Pancreas (tissue), 10 donors: Measurements from ENCODE around the gene SLC36A2. TPM values are rescaled to one million over a fixed set of nuclear protein-coding genes. Genes with fewer than 3 reads are reported as not detected.
"Not testable (repeated sequence)": the region's sequence is repeated elsewhere in the genome, so short reads cannot be mapped to it uniquely, and the experiment has no call there.

ENCODE experiments used
- ATAC-seq, 4 donors: fragments of 200-7000 bp; cut with Tn5 transposase; one replicate each; pipeline versions ENCODE4 v1.8.0 to v1.9.1; 2020; ENCODE audit warnings: mild to moderate bottlenecking in 4 of 4, moderate library complexity in 4 of 4
- DNase-seq, 6 donors: peaks; one replicate each; pipeline ENCODE4 v3.0.0-alpha.2; 2020
- FAIRE-seq: peaks from 2 replicates; lab custom pipeline; 2012; peaks lifted over from hg19 to GRCh38; lab: Jason Lieb, UNC
- H3K27ac ChIP-seq, 4 donors: fragments of 200-600 bp; sonication (generic); 1 replicate in 3 of 4; 2 replicates in 1 of 4; pipeline versions ENCODE4 v1.5.0 to v1.8.0; 2020
- H3K27me3 ChIP-seq, 4 donors: fragments of 200-600 bp; one replicate each; pipeline ENCODE4 v1.8.0; 2021
- H3K36me3 ChIP-seq, 3 donors: fragments of 200-600 bp; sonication (generic) in 1 of 3; one replicate each; pipeline versions ENCODE4 v1.5.0 to v1.8.0; 2020 to 2021
- H3K4me1 ChIP-seq, 3 donors: fragments of 200-600 bp; one replicate each; pipeline ENCODE4 v1.8.0; 2021
- H3K4me3 ChIP-seq, 4 donors: fragments of 200-600 bp; sonication (generic) in 2 of 4; one replicate each; pipeline versions ENCODE4 v1.5.0 to v1.8.0; 2020 to 2021
- H3K9me3 ChIP-seq, 4 donors: fragments of 200-600 bp; one replicate each; pipeline ENCODE4 v1.8.0; 2021
- WGBS, 2 donors: extraction: QIAGEN DNeasy Blood & Tissue Kit; methylation state at CpG; one replicate each; pipeline ENCODE4 v1.1.7; 2013; 5-methylcytosine and 5-hydroxymethylcytosine counted together
- intact Hi-C, 3 donors: fragments of 100-400 bp; cut with DNase I; formaldehyde crosslinking; loops; one replicate each; pipeline versions ENCODE4 v1.11.1 to v1.14.2; 2022
- polyA plus RNA-seq, 2 donors: library from polyadenylated mRNA; stranded (reverse); fragments of 200-250 nt; gene quantifications; one replicate each; pipeline ENCODE4 v1.2.3, GENCODE V29; 2013
- total RNA-seq, 6 donors: library from RNA; stranded (reverse); fragmentation: NEBNext Ultra II Directional in 4 of 6; extraction: Animal tissue kit (Norgen Biotek cat#: 25700) in 4 of 6; gene quantifications; one replicate each; pipeline versions ENCODE4 v1.2.1 to v1.2.4, GENCODE V29; 2021 to 2023
- TF ChIP-seq, protein P1 (sequence below), 4 donors: fragments of 200-600 bp; sonication (generic) in 3 of 4; IDR thresholded peaks; one replicate each; pipeline versions ENCODE4 v1.5.0 to v1.8.0; 2021; ENCODE audit warnings: antibody characterized with exemption in 4 of 4
- donor health status: healthy with polysubstance abuse.
- donor health status: DM: no; HTN: no; CAD: no; lungs with moderate emphysema.
- donor health status: DM: no; HTN: no; CAD: no.
- donor health status: control.
- donor health status: control.
- donor health status: Bipolar disorder and iron deficiency.
- donor health status: DM: yes; HTN: yes; CAD: no.
- donor health status: DM: no; HTN: no; CAD: no.
- donor health status: DM: no; HTN: no; CAD: no.
- donor health status: DM: yes; HTN: yes; CAD: no.

The SLC36A2 gene
- total and polyA plus RNA-seq, 8 donors = not detected

DNA sequence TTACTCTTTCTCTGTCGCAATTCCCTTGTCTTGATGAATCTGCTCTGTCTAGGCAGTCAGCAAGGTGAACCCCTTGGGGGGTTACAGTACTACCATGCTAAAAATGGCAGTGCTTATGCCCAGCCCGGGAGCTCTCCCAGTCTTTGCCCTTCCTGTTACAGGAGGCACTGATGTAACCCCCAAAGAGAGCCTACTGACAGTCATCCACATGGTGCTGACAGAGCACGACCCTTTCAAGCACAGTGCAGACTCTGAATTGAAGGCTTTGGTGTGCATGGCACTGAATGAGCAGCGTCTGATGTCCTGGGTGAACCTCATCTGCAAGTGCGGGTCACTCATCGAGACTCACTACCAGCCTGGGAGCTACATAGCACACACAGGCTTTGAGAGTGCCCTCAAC is 34.5 kb upstream of the SLC36A2 start:
- 76 to 82% methylated on average over 6 of the region's 6 CpGs for WGBS, 2 donors
- TF ChIP-seq, protein P1, sequence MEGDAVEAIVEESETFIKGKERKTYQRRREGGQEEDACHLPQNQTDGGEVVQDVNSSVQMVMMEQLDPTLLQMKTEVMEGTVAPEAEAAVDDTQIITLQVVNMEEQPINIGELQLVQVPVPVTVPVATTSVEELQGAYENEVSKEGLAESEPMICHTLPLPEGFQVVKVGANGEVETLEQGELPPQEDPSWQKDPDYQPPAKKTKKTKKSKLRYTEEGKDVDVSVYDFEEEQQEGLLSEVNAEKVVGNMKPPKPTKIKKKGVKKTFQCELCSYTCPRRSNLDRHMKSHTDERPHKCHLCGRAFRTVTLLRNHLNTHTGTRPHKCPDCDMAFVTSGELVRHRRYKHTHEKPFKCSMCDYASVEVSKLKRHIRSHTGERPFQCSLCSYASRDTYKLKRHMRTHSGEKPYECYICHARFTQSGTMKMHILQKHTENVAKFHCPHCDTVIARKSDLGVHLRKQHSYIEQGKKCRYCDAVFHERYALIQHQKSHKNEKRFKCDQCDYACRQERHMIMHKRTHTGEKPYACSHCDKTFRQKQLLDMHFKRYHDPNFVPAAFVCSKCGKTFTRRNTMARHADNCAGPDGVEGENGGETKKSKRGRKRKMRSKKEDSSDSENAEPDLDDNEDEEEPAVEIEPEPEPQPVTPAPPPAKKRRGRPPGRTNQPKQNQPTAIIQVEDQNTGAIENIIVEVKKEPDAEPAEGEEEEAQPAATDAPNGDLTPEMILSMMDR (IDR thresholded peaks at IDR 0.05) = no peak
- H3K27me3 ChIP-seq = no peaks in the 10 kb centered on the region
- FAIRE-seq (no peak), DNase-seq (no peak), ATAC-seq (no peak)
- H3K36me3 ChIP-seq = no peaks in the 10 kb centered on the region
- no peaks in the 10 kb centered on the region for H3K9me3 ChIP-seq
- H3K4me1 ChIP-seq = no peaks in the 10 kb centered on the region
- intact Hi-C loops = no loop called here
- no peak overlapping the region for H3K4me3 ChIP-seq
- no peak overlapping the region for H3K27ac ChIP-seq

DNA sequence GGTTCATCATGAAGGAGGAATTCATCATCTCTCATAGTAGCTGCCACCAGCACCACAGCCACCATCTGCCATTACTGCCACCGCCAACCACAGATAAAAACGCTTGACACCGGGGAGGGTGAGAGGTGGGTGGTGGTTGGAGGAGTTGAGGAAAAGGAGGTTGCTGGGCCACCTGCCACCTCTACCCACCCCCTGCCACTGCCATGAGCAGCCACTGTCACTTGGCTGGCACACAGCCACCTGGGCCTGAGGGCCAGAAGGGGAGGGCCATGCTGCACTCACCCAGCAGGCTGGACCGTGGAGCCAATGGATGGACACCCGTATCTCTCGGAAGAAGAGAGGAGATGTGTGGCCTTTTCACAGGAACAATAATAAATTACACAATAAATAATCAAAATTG is 31.3 kb upstream of the SLC36A2 start:
- Histone ChIP-seq H3K27ac (no peak overlapping the region), H3K36me3 (no peaks in the 10 kb centered on the region), H3K9me3 (no peaks in the 10 kb centered on the region), H3K27me3 (no peaks in the 10 kb centered on the region), H3K4me1 (no peaks in the 10 kb centered on the region), H3K4me3 (no peak overlapping the region)
- intact Hi-C loops = no loop called here
- FAIRE-seq (no peak), DNase-seq (no peak), ATAC-seq (no peak)
- 88 to 96% methylated on average over 6 of the region's 6 CpGs for WGBS, 2 donors
- TF ChIP-seq, protein P1 (IDR thresholded peaks at IDR 0.05) = no peak

DNA sequence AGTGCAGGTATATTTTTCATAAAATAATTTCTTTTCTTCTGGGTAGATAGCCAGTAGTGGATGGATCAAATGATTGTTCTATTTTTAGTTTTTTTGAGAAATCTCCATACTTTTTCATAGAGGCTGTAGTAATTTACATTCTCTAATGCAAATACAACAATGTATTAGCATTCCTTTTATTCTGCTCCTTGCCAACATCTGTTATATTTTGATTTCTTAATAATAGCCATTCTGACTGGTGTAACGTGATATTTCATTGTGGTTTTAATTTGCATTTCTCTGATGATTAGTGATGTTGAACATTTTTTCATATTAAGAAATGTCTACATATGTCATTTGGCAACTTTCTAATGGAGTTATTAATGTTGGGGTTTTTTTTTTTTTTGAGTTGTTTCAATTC is 27.2 kb upstream of the SLC36A2 start:
- intact Hi-C loops = no loop called here
- H3K27ac ChIP-seq = no peak overlapping the region
- FAIRE-seq (no peak), ATAC-seq (no peak), DNase-seq (no peak)
- H3K36me3 ChIP-seq = no peaks in the 10 kb centered on the region
- no peak overlapping the region for H3K4me3 ChIP-seq
- no peaks in the 10 kb centered on the region for H3K27me3 ChIP-seq
- H3K9me3 ChIP-seq = no peaks in the 10 kb centered on the region
- WGBS, 2 donors = 41 to 81% methylated on average over 1 of the region's 1 CpG
- no peaks in the 10 kb centered on the region for H3K4me1 ChIP-seq
- TF ChIP-seq, protein P1 (IDR thresholded peaks at IDR 0.05) = no peak

DNA sequence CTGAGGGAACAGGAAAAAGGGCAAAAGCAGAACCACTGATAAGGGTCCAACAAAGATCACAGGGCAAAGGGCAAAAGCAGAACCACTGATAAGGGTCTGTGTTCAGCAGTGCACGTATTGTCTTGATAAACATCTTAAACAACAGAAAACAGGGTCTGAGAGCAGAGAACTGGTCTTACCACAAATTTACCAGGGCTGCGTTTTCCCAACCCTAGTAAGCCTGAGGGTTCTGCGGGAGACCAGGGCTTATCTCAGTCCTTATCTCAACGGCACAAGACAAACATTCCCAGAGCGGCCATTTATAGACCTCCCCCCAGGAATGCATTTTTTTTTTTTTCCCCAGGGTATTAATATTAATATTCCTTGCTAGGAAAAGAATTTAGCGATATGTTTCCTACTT is 19.7 kb upstream of the SLC36A2 start:
- intact Hi-C loops, FAIRE-seq, ATAC-seq: not testable (repeated sequence)

DNA sequence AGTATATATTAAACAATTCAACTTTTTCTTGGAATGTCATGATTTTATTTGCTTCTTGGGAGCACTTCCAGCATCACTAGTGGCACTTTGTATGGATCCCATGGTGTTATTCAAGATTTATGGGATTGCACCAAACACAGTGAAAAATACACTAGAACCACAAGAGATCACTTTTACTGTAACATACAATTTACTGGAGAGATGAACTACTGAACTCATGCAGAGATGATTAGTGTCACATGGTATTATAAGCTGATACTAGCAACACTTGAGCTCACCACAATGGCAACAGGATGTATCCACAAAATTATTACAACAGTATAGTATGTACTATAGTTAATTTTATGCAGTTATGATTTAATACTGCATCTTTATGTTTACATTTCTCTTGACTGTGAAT is 16.3 kb upstream of the SLC36A2 start:
- no peaks in the 10 kb centered on the region for H3K27me3 ChIP-seq
- no peaks in the 10 kb centered on the region for H3K36me3 ChIP-seq
- no peak overlapping the region for H3K27ac ChIP-seq
- FAIRE-seq (no peak), ATAC-seq (no peak), DNase-seq (no peak)
- no peaks in the 10 kb centered on the region for H3K4me1 ChIP-seq
- H3K4me3 ChIP-seq = no peak overlapping the region
- intact Hi-C loops = no loop called here
- TF ChIP-seq, protein P1 (IDR thresholded peaks at IDR 0.05) = no peak
- no peaks in the 10 kb centered on the region for H3K9me3 ChIP-seq

More for the DNA sequence above, 19.7 kb upstream of the SLC36A2 start:
- not testable (repeated sequence) for H3K9me3 ChIP-seq, H3K4me3 ChIP-seq, H3K4me1 ChIP-seq, H3K27ac ChIP-seq, H3K36me3 ChIP-seq, H3K27me3 ChIP-seq, DNase-seq
- 28% methylated on average over 6 of the region's 6 CpGs for WGBS, 2 donors

DNA sequence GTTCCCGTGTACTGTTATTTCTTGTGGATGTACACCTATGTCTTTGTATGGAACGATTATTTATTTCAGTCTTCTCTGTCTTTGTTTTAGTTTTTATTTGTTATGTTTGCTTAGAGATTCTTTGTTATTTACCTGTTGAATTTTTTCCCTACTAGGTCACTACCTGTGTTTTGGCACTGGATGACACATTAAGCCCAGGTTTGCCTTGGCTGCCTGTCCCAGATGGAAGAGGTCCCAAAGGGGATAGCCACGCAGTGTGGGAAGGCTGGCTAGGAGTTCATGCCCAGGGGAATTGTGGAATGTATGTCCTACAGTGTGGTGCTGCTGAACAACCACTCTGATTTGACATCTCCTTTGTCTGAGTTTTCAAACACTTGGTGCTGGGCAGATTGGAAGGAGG is 15.6 kb upstream of the SLC36A2 start:
- WGBS, 2 donors = 53 to 55% methylated on average over 3 of the region's 3 CpGs
- no peaks in the 10 kb centered on the region for H3K9me3 ChIP-seq
- no peak overlapping the region for H3K27ac ChIP-seq
- no peaks in the 10 kb centered on the region for H3K27me3 ChIP-seq
- no peaks in the 10 kb centered on the region for H3K4me1 ChIP-seq
- FAIRE-seq (no peak), DNase-seq (no peak), ATAC-seq (no peak)
- intact Hi-C loops = no loop called here
- H3K36me3 ChIP-seq = no peaks in the 10 kb centered on the region
- no peak overlapping the region for H3K4me3 ChIP-seq
- TF ChIP-seq, protein P1 (IDR thresholded peaks at IDR 0.05) = no peak
